Kidney (tissue), 14 donors: ENCODE measurements around the gene L1CAM. TPM values are rescaled to one million over a fixed set of nuclear protein-coding genes. Genes with fewer than 3 reads are reported as not detected.

Experiments
- DNase-seq, 5 donors: peaks; one replicate each; pipeline ENCODE4 v3.0.0-alpha.2; 2013 to 2020
- FAIRE-seq: peaks from 2 replicates; lab custom pipeline; 2012; peaks lifted over from hg19 to GRCh38; lab: Jason Lieb, UNC
- H3K27ac ChIP-seq, 2 donors: one replicate each; pipeline ENCODE4 v1.7.0; 2013; ENCODE audit warnings: low read depth in 2 of 2, low read length in 2 of 2, inconsistent platforms in 1 of 2
- H3K27me3 ChIP-seq: one replicate; pipeline ENCODE4 v1.7.1; 2013; ENCODE audit warnings: low read length, inconsistent platforms; ENCODE audit not compliant: control insufficient read depth, insufficient read depth
- H3K36me3 ChIP-seq, 3 donors: one replicate each; pipeline versions ENCODE4 v1.7.0 to v1.7.1; 2013; ENCODE audit warnings: low read length in 3 of 3, control low read depth in 1 of 3, inconsistent platforms in 1 of 3; ENCODE audit not compliant: insufficient read depth in 3 of 3, control insufficient read depth in 2 of 3
- H3K4me1 ChIP-seq, 3 donors: one replicate each; pipeline versions ENCODE4 v1.7.0 to v1.7.1; 2013; ENCODE audit warnings: low read length in 3 of 3, inconsistent platforms in 1 of 3, low read depth in 1 of 3; ENCODE audit not compliant: control insufficient read depth in 2 of 3, insufficient read depth in 2 of 3
- H3K4me3 ChIP-seq, 3 donors: one replicate each; pipeline versions ENCODE4 v1.7.0 to v1.8.1; 2013; ENCODE audit warnings: low read length in 3 of 3, control low read depth in 1 of 3, inconsistent platforms in 1 of 3
- H3K9ac ChIP-seq, 3 donors: one replicate each; pipeline versions ENCODE4 v1.7.0 to v1.7.1; 2013; ENCODE audit warnings: low read length in 3 of 3, control low read depth in 1 of 3, inconsistent platforms in 1 of 3
- H3K9me3 ChIP-seq, 3 donors: one replicate each; pipeline versions ENCODE4 v1.7.0 to v1.7.1; 2013; ENCODE audit warnings: low read length in 3 of 3, control low read depth in 1 of 3, inconsistent platforms in 1 of 3; ENCODE audit not compliant: control insufficient read depth in 2 of 3, insufficient read depth in 1 of 3
- CTCF ChIP-seq: IDR thresholded peaks from 3 replicates; pipeline ENCODE4 v1.5.1; 2012; ENCODE audit warnings: mild to moderate bottlenecking, moderate library complexity, borderline replicate concordance; ENCODE audit not compliant: insufficient read depth; ENCODE audit errors: extremely low read depth
- intact Hi-C: fragments of 100-400 bp; cut with DNase I; formaldehyde crosslinking; loops from one replicate; pipeline ENCODE4 v1.11.1; 2022
- polyA plus RNA-seq: library from polyadenylated mRNA; stranded (reverse); fragments of 350-450 nt; fragmentation: Illumina TruSeq; extraction: RNeasy Lipid Tissue Mini Kit (QIAGEN cat#74804); gene quantifications from one replicate; pipeline ENCODE4 v1.2.3, GENCODE V29; 2014; ENCODE audit warnings: low read depth, low replicate concordance; ENCODE audit not compliant: insufficient read depth
- total RNA-seq: library from RNA; stranded (reverse); fragmentation: NEBNext Ultra II Directional; extraction: Animal tissue kit (Norgen Biotek cat#: 25700); gene quantifications from one replicate; pipeline ENCODE4 v1.2.1, GENCODE V29; 2021
- donor health status: control.
- donor health status: control.
- donor health status: control.
- donor health status: control.
- donor health status: control.
- donor health status: DM: yes; HTN: yes; CAD: no.
- donor health status: Normal renal cell carcinoma (clear cell type).

The L1CAM gene
- total and polyA plus RNA-seq, 2 donors from 2014 or later = 26.1 to 71.9 TPM

DNA sequence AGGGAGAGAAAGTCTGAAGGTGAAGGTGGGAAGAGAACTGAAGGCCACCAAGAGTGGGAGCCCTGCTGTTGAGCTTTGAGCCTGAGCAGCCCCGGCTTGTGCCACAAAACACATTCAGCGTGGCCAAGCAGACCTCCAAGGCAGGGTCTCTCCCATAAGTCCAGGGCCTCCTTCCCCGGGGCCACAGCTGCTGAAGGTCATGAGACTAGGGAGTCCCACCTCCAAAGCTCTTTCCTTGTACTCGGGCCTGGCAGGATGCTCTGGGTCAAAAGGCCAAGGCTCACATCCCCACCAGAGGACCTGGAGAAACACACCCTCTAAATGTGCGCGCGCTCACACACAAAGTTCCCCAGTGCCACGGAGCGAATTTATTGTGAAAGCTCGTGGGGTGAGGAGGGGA, 43.6 kb upstream of the L1CAM start:
- FAIRE-seq (no peak), DNase-seq (peak in 1 of 5 donors; percentile 76)
- H3K27me3 ChIP-seq = no peaks in the 10 kb centered on the region
- H3K4me3 ChIP-seq = no peak overlapping the region
- H3K9me3 ChIP-seq = no peaks in the 10 kb centered on the region
- peaks cover 0 to 16% (median 7%) of the 10 kb centered on the region in 3 donors for H3K4me1 ChIP-seq
- no peak overlapping the region for H3K27ac ChIP-seq
- no peak overlapping the region for H3K9ac ChIP-seq
- intact Hi-C loops = no loop called here
- no peak for TF ChIP-seq CTCF
- peaks cover 0 to 2% (median 0%) of the 10 kb centered on the region in 3 donors for H3K36me3 ChIP-seq

GRCh38 chrX:153928846-153929245, 42.9 kb upstream of the L1CAM start:
- Histone ChIP-seq H3K4me1 (peaks cover 0 to 14% (median 7%) of the 10 kb centered on the region in 3 donors), H3K36me3 (peaks cover 0 to 2% (median 0%) of the 10 kb centered on the region in 3 donors), H3K4me3 (no peak overlapping the region), H3K9me3 (no peaks in the 10 kb centered on the region), H3K9ac (no peak overlapping the region), H3K27ac (no peak overlapping the region), H3K27me3 (no peaks in the 10 kb centered on the region)
- intact Hi-C loops = no loop called here
- FAIRE-seq (no peak), DNase-seq (peak in 1 of 5 donors; percentile 44)
- TF ChIP-seq CTCF = no peak

GRCh38 chrX:153927922-153928760, 42.2 kb upstream of the L1CAM start:
- Histone ChIP-seq H3K4me3 (peak overlapping the region; percentile 57 to 71 (median 61)), H3K4me1 (peaks cover 0 to 18% (median 7%) of the 10 kb centered on the region in 3 donors), H3K27me3 (no peaks in the 10 kb centered on the region), H3K27ac (peak overlapping the region; percentile 96 to 97), H3K9ac (peak overlapping the region in 2 of 3 donors; percentile 79 to 86), H3K9me3 (no peaks in the 10 kb centered on the region), H3K36me3 (peaks cover 0 to 2% (median 0%) of the 10 kb centered on the region in 3 donors)
- peak; percentile 96 to 99 (median 98) for DNase-seq
- intact Hi-C loops = no loop called here
- TF ChIP-seq CTCF = no peak
- peak; percentile 87 for FAIRE-seq
